Esophagus squamous epithelium (tissue), 5 donors: Measurements from ENCODE around the gene MEIG1. TPM values are rescaled to one million over a fixed set of nuclear protein-coding genes. Genes with fewer than 3 reads are reported as not detected.

ENCODE experiments used
- DNase-seq: peaks from one replicate; lab custom pipeline; 2025; lab: John Stamatoyannopoulos, UW
- H3K27ac ChIP-seq, 4 donors: fragments of 200-600 bp; sonication (generic); one replicate each; pipeline ENCODE4 v1.5.1; 2016 to 2019; ENCODE audit warnings: mild to moderate bottlenecking in 1 of 4
- H3K27me3 ChIP-seq, 4 donors: fragments of 200-600 bp; sonication (generic); 1 replicate in 3 of 4; 2 replicates in 1 of 4; pipeline versions ENCODE4 v1.5.1 to v1.6.0; 2017 to 2021; ENCODE audit warnings: antibody characterized with exemption in 1 of 4
- H3K36me3 ChIP-seq, 3 donors: fragments of 200-600 bp; sonication (generic); one replicate each; pipeline ENCODE4 v1.5.1; 2016 to 2019
- H3K4me1 ChIP-seq, 3 donors: fragments of 200-600 bp; sonication (generic); one replicate each; pipeline ENCODE4 v1.5.1; 2017 to 2019
- H3K4me3 ChIP-seq, 4 donors: fragments of 200-600 bp; sonication (generic); 1 replicate in 3 of 4; 2 replicates in 1 of 4; pipeline ENCODE4 v1.5.1; 2016 to 2019; ENCODE audit warnings: mild to moderate bottlenecking in 2 of 4, moderate library complexity in 1 of 4
- H3K9me3 ChIP-seq, 3 donors: fragments of 200-600 bp; sonication (generic); one replicate each; pipeline ENCODE4 v1.5.1; 2016 to 2019
- CTCF ChIP-seq, 6 experiments: fragments of 450-650 bp in 4 of 6; fragments of 200-600 bp in 2 of 6; sonication (generic) in 2 of 6; IDR thresholded peaks; one replicate each; pipeline ENCODE4 v1.5.1; 2016 to 2019; ENCODE audit warnings: antibody characterized with exemption in 6 of 6, mild to moderate bottlenecking in 4 of 6, moderate library complexity in 4 of 6
- POLR2A ChIP-seq, 4 donors: fragments of 450-650 bp; IDR thresholded peaks; one replicate each; pipeline ENCODE4 v1.6.1; 2017; ENCODE audit warnings: antibody characterized with exemption in 4 of 4, mild to moderate bottlenecking in 4 of 4, moderate library complexity in 3 of 4
- WGBS, 2 donors: methylation state at CpG; one replicate each; pipeline ENCODE4 v1.1.5; 2018; 5-methylcytosine and 5-hydroxymethylcytosine counted together
- intact Hi-C: fragments of 100-400 bp; cut with DNase I; formaldehyde crosslinking; loops from one replicate; pipeline ENCODE4 v1.15.0; 2022
- total RNA-seq, 4 donors: library from RNA; depleted of rRNA; stranded (reverse); fragments of >200 nt; gene quantifications; one replicate each; pipeline ENCODE4 v1.1.0, GENCODE V29; 2016
- donor health status: DM: yes; HTN: yes; CAD: no.

MEIG1 gene
- total RNA-seq, 4 donors from 2014 or later = 0.79 TPM; not detected in 3

GRCh38 chr10:14947268-14947667 is 11.9 kb upstream of the MEIG1 start:
- no peak for DNase-seq
- Histone ChIP-seq H3K27ac (no peak overlapping the region), H3K9me3 (no peaks in the 10 kb centered on the region), H3K4me3 (no peak overlapping the region), H3K4me1 (peaks cover 2 to 41% (median 14%) of the 10 kb centered on the region in 3 donors), H3K27me3 (no peaks in the 10 kb centered on the region), H3K36me3 (peaks cover 0 to 69% (median 20%) of the 10 kb centered on the region in 3 donors)
- intact Hi-C loops = no loop called here
- TF ChIP-seq POLR2A (IDR thresholded peaks at IDR 0.05) = no peak
- TF ChIP-seq CTCF (IDR thresholded peaks at IDR 0.05) = no peak
- 93 to 100% methylated on average over 1 of the region's 1 CpG for WGBS, 2 donors

GRCh38 chr10:14949291-14949690 is 9.9 kb upstream of the MEIG1 start:
- no peak for TF ChIP-seq POLR2A (IDR thresholded peaks at IDR 0.05)
- no peak for TF ChIP-seq CTCF (IDR thresholded peaks at IDR 0.05)
- Histone ChIP-seq H3K36me3 (peaks cover 0 to 52% (median 16%) of the 10 kb centered on the region in 3 donors), H3K9me3 (no peaks in the 10 kb centered on the region), H3K27ac (peak overlapping the region in 1 of 4 donors; percentile 18), H3K4me1 (peaks cover 10 to 41% (median 19%) of the 10 kb centered on the region in 3 donors), H3K27me3 (no peaks in the 10 kb centered on the region), H3K4me3 (no peak overlapping the region)
- intact Hi-C loops = no loop called here
- 82 to 88% methylated on average over 5 of the region's 5 CpGs for WGBS, 2 donors
- no peak for DNase-seq

- TF ChIP-seq POLR2A (IDR thresholded peaks at IDR 0.05) (no peak), CTCF (IDR thresholded peaks at IDR 0.05) (peak in 1 of 6 experiments; percentile 9)
- Histone ChIP-seq H3K4me3 (peak overlapping the region; percentile 64 to 96 (median 87)), H3K27me3 (no peaks in the 10 kb centered on the region), H3K36me3 (peaks cover 0 to 16% (median under 1%) of the 10 kb centered on the region in 3 donors), H3K4me1 (peaks cover 14 to 51% (median 23%) of the 10 kb centered on the region in 3 donors), H3K9me3 (no peaks in the 10 kb centered on the region), H3K27ac (peak overlapping the region; percentile 93 to 97 (median 96))
- intact Hi-C loops = loop anchor here (10.0 kb wide), 2 partner anchors 78 to 142 kb away; partner anchors contain the start of genes RPP38 and SUV39H2
- no peak for DNase-seq
- WGBS, 2 donors = 22 to 28% methylated on average over 9 to 10 of the region's 10 CpGs
These were observed 6.3 kb upstream of the MEIG1 start for GRCh38 chr10:14952851-14953423.

GRCh38 chr10:14953424-14954000 is 5.7 kb upstream of the MEIG1 start:
- TF ChIP-seq POLR2A (IDR thresholded peaks at IDR 0.05) (peak in 1 of 4 donors; percentile 6), CTCF (IDR thresholded peaks at IDR 0.05) (peak in 1 of 6 experiments; percentile 5)
- Histone ChIP-seq H3K27me3 (no peaks in the 10 kb centered on the region), H3K27ac (peak overlapping the region; percentile 93 to 97 (median 96)), H3K9me3 (no peaks in the 10 kb centered on the region), H3K36me3 (peaks cover 0 to 10% (median 0%) of the 10 kb centered on the region in 3 donors), H3K4me3 (peak overlapping the region; percentile 64 to 96 (median 87)), H3K4me1 (peaks cover 14 to 52% (median 23%) of the 10 kb centered on the region in 3 donors)
- 0 to 2% methylated on average over 3 to 16 of the region's 32 CpGs for WGBS, 2 donors
- intact Hi-C loops = loop anchor here (10.0 kb wide), 2 partner anchors 79 to 141 kb away; partner anchors contain the start of genes RPP38 and SUV39H2
- peak; percentile 60 for DNase-seq
